Measurements from ENCODE around the gene MAP2K5.

DNA sequence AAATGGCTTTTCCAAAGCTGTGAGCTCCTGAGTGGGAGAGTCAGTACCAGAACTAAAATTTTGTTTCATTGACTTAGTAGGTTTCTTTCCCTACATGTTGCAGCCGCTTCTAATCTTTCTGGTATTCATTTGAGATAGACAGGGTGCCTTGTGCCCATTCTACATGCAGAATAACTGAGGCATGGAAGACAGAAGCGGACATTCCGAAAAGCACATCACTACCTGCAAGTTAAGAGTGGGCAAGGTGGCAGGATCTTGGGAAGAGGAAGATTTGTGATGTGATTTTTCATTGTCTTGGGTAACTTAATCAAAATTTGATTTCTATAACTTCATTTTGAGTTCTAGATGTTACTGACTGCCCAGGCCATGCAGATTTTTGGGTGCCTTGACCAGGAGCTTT, 2.0 kb downstream of the MAP2K5 start:
- TF ChIP-seq MYBL2 (IDR thresholded peaks at IDR 0.05; ENCODE audit: low read depth) (no peak), MYBL2 (CRISPR knock-in tag; IDR thresholded peaks at IDR 0.05; ENCODE audit: borderline replicate concordance) (no peak), YBX1 (IDR thresholded peaks at IDR 0.05) (no peak), ZFPM2 (CRISPR knock-in tag; IDR thresholded peaks at IDR 0.05) (no peak), SMC3 (conservative IDR thresholded peaks at IDR 0.05; ENCODE audit: insufficient read depth, low read depth, low read length) (no peak), EGR1 (conservative IDR thresholded peaks at IDR 0.05) (no peak), PHF8 (IDR thresholded peaks at IDR 0.05; ENCODE audit: borderline replicate concordance, low read length) (no peak), EZH2 (IDR thresholded peaks at IDR 0.05; ENCODE audit: borderline replicate concordance, low read depth, low read length) (no peak), MXI1 (IDR thresholded peaks at IDR 0.05; ENCODE audit: low read depth, low read length) (no peak), RFX5 (IDR thresholded peaks at IDR 0.05; ENCODE audit: low read depth, low read length) (no peak)
- TF ChIP-seq, protein P1, sequence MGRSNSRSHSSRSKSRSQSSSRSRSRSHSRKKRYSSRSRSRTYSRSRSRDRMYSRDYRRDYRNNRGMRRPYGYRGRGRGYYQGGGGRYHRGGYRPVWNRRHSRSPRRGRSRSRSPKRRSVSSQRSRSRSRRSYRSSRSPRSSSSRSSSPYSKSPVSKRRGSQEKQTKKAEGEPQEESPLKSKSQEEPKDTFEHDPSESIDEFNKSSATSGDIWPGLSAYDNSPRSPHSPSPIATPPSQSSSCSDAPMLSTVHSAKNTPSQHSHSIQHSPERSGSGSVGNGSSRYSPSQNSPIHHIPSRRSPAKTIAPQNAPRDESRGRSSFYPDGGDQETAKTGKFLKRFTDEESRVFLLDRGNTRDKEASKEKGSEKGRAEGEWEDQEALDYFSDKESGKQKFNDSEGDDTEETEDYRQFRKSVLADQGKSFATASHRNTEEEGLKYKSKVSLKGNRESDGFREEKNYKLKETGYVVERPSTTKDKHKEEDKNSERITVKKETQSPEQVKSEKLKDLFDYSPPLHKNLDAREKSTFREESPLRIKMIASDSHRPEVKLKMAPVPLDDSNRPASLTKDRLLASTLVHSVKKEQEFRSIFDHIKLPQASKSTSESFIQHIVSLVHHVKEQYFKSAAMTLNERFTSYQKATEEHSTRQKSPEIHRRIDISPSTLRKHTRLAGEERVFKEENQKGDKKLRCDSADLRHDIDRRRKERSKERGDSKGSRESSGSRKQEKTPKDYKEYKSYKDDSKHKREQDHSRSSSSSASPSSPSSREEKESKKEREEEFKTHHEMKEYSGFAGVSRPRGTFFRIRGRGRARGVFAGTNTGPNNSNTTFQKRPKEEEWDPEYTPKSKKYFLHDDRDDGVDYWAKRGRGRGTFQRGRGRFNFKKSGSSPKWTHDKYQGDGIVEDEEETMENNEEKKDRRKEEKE (IDR thresholded peaks at IDR 0.05; ENCODE audit: borderline replicate concordance in 1 of 2, control insufficient read depth in 1 of 2, low read depth in 2 of 2, low read length in 1 of 2) = no peak
- TF ChIP-seq, protein P2, sequence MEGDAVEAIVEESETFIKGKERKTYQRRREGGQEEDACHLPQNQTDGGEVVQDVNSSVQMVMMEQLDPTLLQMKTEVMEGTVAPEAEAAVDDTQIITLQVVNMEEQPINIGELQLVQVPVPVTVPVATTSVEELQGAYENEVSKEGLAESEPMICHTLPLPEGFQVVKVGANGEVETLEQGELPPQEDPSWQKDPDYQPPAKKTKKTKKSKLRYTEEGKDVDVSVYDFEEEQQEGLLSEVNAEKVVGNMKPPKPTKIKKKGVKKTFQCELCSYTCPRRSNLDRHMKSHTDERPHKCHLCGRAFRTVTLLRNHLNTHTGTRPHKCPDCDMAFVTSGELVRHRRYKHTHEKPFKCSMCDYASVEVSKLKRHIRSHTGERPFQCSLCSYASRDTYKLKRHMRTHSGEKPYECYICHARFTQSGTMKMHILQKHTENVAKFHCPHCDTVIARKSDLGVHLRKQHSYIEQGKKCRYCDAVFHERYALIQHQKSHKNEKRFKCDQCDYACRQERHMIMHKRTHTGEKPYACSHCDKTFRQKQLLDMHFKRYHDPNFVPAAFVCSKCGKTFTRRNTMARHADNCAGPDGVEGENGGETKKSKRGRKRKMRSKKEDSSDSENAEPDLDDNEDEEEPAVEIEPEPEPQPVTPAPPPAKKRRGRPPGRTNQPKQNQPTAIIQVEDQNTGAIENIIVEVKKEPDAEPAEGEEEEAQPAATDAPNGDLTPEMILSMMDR (IDR thresholded peaks at IDR 0.05 in 2 of 3, conservative IDR thresholded peaks at IDR 0.05 in 1 of 3; ENCODE audit: insufficient read depth in 2 of 3, low read depth in 1 of 3, low read length in 3 of 3) = no peak
- TF ChIP-seq, protein P3, sequence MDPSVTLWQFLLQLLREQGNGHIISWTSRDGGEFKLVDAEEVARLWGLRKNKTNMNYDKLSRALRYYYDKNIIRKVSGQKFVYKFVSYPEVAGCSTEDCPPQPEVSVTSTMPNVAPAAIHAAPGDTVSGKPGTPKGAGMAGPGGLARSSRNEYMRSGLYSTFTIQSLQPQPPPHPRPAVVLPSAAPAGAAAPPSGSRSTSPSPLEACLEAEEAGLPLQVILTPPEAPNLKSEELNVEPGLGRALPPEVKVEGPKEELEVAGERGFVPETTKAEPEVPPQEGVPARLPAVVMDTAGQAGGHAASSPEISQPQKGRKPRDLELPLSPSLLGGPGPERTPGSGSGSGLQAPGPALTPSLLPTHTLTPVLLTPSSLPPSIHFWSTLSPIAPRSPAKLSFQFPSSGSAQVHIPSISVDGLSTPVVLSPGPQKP (CRISPR knock-in tag; IDR thresholded peaks at IDR 0.05) = no peak
